Islet of Langerhans (tissue), 1 donor: ENCODE results near the gene G6PC3.
"Not testable (repeated sequence)": the region's sequence is repeated elsewhere in the genome, so short reads cannot be mapped to it uniquely, and the experiment has no call there.

Experiments used
- FAIRE-seq: peaks from one replicate; lab custom pipeline; 2011; peaks lifted over from hg19 to GRCh38; lab: Jason Lieb, UNC

Gene G6PC3

GRCh38 chr17:44070455-44071197, at the start of gene G6PC3:
G6PC3 (plus strand) TSS chr17:44070735; CDS start chr17:44070966, 231 bp downstream.
- no peak for FAIRE-seq

- not testable (repeated sequence) for FAIRE-seq
Measured at GRCh38 chr17:44021227-44021626, 49.3 kb upstream of the G6PC3 start.

- no peak for FAIRE-seq
Measured at GRCh38 chr17:44022246-44022645, 48.3 kb upstream of the G6PC3 start.

- FAIRE-seq = no peak
Measured at GRCh38 chr17:44023545-44024270, 46.8 kb upstream of the G6PC3 start.

- FAIRE-seq = no peak
Measured at GRCh38 chr17:44024271-44024663, 46.3 kb upstream of the G6PC3 start.

GRCh38 chr17:44024853-44025252, 45.7 kb upstream of the G6PC3 start:
- no peak for FAIRE-seq

GRCh38 chr17:44029736-44030135, 40.8 kb upstream of the G6PC3 start:
- no peak for FAIRE-seq

GRCh38 chr17:44030482-44030881, 40.1 kb upstream of the G6PC3 start:
- FAIRE-seq = no peak

- FAIRE-seq = no peak
Measured at GRCh38 chr17:44033861-44034408, 36.6 kb upstream of the G6PC3 start.

- not testable (repeated sequence) for FAIRE-seq
Measured at GRCh38 chr17:44034688-44035087, 35.8 kb upstream of the G6PC3 start.

- no peak for FAIRE-seq
Measured at GRCh38 chr17:44037471-44037870, 33.1 kb upstream of the G6PC3 start.

GRCh38 chr17:44038604-44039011, 31.9 kb upstream of the G6PC3 start:
- FAIRE-seq = no peak

- no peak for FAIRE-seq
Measured at GRCh38 chr17:44039829-44040635, 30.5 kb upstream of the G6PC3 start.

GRCh38 chr17:44043272-44043696, 27.3 kb upstream of the G6PC3 start:
- no peak for FAIRE-seq

- no peak for FAIRE-seq
Measured at GRCh38 chr17:44044071-44044470, 26.5 kb upstream of the G6PC3 start.

GRCh38 chr17:44045486-44045885, 25.0 kb upstream of the G6PC3 start:
- FAIRE-seq = no peak

GRCh38 chr17:44046893-44047292, 23.6 kb upstream of the G6PC3 start:
- FAIRE-seq = not testable (repeated sequence)

GRCh38 chr17:44049294-44050060, 21.1 kb upstream of the G6PC3 start:
- FAIRE-seq = no peak

GRCh38 chr17:44053125-44053872, 17.2 kb upstream of the G6PC3 start:
- FAIRE-seq = no peak

- FAIRE-seq = no peak
Measured at GRCh38 chr17:44059101-44059892, 11.2 kb upstream of the G6PC3 start.
